AG09309 (cell line): Measurements from ENCODE around the gene USP48.
A peak's percentile ranks its signal among the peaks of the same experiment; 100 is the strongest.

Source experiments
- DNase-seq: peaks from one replicate; pipeline ENCODE4 v3.0.0-alpha.2; 2010; ENCODE audit warnings: low read depth
- H3K4me3 ChIP-seq: 2 replicates; pipeline ENCODE4 v1.5.1; 2011; ENCODE audit warnings: mild to moderate bottlenecking, low read depth, low read length, moderate library complexity; ENCODE audit not compliant: control insufficient read depth
- CTCF ChIP-seq: IDR thresholded peaks from 2 replicates; pipeline ENCODE4 v1.5.1; 2011; ENCODE audit warnings: mild to moderate bottlenecking, low read depth, low read length, inconsistent platforms; ENCODE audit not compliant: insufficient read depth, control insufficient read depth; ENCODE audit errors: missing control alignments

USP48 gene

GRCh38 chr1:21673277-21673780, 109.6 kb downstream of the USP48 start:
- TF ChIP-seq CTCF = no peak
- DNase-seq = peak; percentile 71
- no peak overlapping the region for H3K4me3 ChIP-seq

- TF ChIP-seq CTCF = no peak
- H3K4me3 ChIP-seq = no peak overlapping the region
- no peak for DNase-seq
These were observed 110.3 kb downstream of the USP48 start for GRCh38 chr1:21672478-21673276.

GRCh38 chr1:21671915-21672314, 111.0 kb downstream of the USP48 start:
- H3K4me3 ChIP-seq = no peak overlapping the region
- TF ChIP-seq CTCF = no peak
- DNase-seq = no peak

GRCh38 chr1:21670956-21671902, 111.7 kb downstream of the USP48 start:
- H3K4me3 ChIP-seq = no peak overlapping the region
- DNase-seq = no peak
- TF ChIP-seq CTCF = no peak

- TF ChIP-seq CTCF = no peak
- no peak overlapping the region for H3K4me3 ChIP-seq
- DNase-seq = no peak
These were observed 112.7 kb downstream of the USP48 start for GRCh38 chr1:21670059-21670881.

GRCh38 chr1:21669258-21670058, 113.5 kb downstream of the USP48 start, which contains the start of gene RAP1GAP:
Gene RAP1GAP (minus strand): TSS chr1:21669357. CDS start chr1:21620032, 49,325 bp downstream.
- no peak for DNase-seq
- peak within 1 kb of the TSS; percentile 7 for H3K4me3 ChIP-seq
- no peak for TF ChIP-seq CTCF
